Gastrocnemius medialis (tissue), 4 donors: ENCODE measurements around the gene SNRNP25.

ENCODE experiments used
- POLR2A ChIP-seq, 2 donors: fragments of 450-650 bp; IDR thresholded peaks; one replicate each; pipeline ENCODE4 v1.6.1; 2017; ENCODE audit warnings: antibody characterized with exemption in 2 of 2, mild to moderate bottlenecking in 2 of 2, moderate library complexity in 2 of 2
- TF ChIP-seq, protein P1 (sequence below), 5 experiments: fragments of 450-650 bp in 3 of 5; fragments of 200-600 bp in 2 of 5; sonication (generic) in 2 of 5; IDR thresholded peaks in 4 of 5; conservative IDR thresholded peaks in 1 of 5; 1 replicate in 4 of 5; 2 replicates in 1 of 5; pipeline ENCODE4 v1.5.1; 2016 to 2019; ENCODE audit warnings: antibody characterized with exemption in 5 of 5, mild to moderate bottlenecking in 3 of 5, moderate library complexity in 3 of 5

DNA sequence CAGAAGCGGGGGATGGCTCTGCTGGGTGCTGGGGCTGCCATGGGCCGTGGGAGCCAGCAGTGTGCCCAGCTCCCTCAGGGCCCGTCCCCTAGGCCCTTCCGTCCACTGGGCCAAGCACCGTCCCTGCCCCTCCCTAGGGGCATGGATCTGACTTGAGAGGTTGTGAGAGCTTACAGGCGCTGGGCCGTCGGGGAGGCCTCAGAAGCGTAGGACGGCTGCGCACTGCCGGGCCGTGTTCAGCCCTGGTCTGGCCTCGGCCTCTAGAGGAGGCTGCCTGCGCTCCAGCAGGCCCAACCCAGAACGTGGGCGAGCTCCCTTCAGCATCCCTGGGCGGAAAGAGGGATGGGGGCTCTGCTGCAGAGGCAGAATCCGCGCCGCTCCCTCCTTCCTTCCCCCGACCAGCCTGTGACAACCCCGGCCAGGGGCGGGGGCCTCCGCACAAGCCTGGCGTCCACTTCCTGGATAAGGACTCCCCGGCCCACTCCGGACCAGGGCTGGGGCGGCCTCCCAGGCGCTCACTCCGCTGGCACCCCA lies 23.7 kb downstream of the SNRNP25 start:
- TF ChIP-seq, protein P1, sequence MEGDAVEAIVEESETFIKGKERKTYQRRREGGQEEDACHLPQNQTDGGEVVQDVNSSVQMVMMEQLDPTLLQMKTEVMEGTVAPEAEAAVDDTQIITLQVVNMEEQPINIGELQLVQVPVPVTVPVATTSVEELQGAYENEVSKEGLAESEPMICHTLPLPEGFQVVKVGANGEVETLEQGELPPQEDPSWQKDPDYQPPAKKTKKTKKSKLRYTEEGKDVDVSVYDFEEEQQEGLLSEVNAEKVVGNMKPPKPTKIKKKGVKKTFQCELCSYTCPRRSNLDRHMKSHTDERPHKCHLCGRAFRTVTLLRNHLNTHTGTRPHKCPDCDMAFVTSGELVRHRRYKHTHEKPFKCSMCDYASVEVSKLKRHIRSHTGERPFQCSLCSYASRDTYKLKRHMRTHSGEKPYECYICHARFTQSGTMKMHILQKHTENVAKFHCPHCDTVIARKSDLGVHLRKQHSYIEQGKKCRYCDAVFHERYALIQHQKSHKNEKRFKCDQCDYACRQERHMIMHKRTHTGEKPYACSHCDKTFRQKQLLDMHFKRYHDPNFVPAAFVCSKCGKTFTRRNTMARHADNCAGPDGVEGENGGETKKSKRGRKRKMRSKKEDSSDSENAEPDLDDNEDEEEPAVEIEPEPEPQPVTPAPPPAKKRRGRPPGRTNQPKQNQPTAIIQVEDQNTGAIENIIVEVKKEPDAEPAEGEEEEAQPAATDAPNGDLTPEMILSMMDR (IDR thresholded peaks at IDR 0.05 in 4 of 5, conservative IDR thresholded peaks at IDR 0.05 in 1 of 5): no peak
- no peak for TF ChIP-seq POLR2A (IDR thresholded peaks at IDR 0.05)
